GM12801 (cell line): ENCODE data around the gene CALD1.

Experiments
- TF ChIP-seq, protein P1 (sequence below): IDR thresholded peaks from one replicate; pipeline ENCODE4 v1.5.1; 2011; ENCODE audit warnings: control low read depth; ENCODE audit not compliant: insufficient read length; ENCODE audit errors: extremely low read depth

The CALD1 gene

DNA sequence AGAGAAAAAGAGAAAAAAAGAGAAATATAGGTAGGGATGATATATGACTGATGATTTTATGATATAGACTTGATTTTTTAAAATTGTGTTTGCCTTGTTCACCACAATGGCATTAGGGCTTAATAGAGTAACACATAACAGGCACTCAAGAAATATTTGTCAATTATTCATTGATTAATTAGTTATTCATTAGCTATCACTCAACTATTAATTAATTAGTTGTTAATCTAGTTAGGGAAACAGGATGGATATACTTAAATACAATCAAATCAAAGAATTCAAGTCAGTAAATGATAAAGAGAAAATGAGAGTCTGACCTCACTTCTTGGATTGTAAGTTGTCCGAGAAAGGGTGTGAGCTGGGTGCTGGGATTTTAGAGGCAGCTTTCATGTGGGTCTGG, 15.1 kb upstream of the CALD1 start:
- TF ChIP-seq, protein P1, sequence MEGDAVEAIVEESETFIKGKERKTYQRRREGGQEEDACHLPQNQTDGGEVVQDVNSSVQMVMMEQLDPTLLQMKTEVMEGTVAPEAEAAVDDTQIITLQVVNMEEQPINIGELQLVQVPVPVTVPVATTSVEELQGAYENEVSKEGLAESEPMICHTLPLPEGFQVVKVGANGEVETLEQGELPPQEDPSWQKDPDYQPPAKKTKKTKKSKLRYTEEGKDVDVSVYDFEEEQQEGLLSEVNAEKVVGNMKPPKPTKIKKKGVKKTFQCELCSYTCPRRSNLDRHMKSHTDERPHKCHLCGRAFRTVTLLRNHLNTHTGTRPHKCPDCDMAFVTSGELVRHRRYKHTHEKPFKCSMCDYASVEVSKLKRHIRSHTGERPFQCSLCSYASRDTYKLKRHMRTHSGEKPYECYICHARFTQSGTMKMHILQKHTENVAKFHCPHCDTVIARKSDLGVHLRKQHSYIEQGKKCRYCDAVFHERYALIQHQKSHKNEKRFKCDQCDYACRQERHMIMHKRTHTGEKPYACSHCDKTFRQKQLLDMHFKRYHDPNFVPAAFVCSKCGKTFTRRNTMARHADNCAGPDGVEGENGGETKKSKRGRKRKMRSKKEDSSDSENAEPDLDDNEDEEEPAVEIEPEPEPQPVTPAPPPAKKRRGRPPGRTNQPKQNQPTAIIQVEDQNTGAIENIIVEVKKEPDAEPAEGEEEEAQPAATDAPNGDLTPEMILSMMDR, result no peak

DNA sequence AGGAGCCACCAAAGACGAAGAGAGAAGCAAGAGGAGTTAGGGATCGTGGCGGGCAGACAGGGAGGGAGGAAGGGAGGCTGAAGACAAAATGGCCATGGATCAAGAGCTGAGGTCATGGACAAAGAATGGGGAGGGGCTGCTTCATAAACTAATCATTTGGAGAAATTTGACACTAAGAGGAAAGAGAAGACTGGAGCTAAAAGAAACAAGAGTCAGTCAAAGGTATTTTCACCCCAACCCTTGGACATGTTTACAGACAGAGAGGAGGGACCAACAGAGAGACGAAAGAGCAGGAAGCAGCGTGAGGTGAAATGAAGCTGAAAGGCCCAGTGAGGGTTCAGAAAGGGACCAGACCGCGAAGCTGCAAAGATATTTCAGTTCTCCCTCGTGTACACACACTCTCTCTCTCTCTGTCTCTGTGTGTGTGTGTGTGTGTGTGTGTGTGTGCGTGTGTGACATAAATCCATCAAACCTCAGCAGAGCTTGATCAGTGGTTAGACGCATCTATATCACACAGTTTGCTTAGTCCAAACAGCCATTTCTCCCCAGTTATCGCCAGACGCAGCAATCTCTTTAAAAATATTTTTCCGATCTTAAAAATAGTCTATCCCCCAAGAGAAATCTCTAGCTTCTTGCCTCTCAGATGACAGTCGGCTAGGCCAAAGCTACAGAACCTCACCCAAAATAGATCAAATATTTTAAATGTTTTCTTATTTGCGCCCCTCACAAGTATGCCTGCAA, 12.5 kb upstream of the CALD1 start:
- TF ChIP-seq, protein P1, result no peak

DNA sequence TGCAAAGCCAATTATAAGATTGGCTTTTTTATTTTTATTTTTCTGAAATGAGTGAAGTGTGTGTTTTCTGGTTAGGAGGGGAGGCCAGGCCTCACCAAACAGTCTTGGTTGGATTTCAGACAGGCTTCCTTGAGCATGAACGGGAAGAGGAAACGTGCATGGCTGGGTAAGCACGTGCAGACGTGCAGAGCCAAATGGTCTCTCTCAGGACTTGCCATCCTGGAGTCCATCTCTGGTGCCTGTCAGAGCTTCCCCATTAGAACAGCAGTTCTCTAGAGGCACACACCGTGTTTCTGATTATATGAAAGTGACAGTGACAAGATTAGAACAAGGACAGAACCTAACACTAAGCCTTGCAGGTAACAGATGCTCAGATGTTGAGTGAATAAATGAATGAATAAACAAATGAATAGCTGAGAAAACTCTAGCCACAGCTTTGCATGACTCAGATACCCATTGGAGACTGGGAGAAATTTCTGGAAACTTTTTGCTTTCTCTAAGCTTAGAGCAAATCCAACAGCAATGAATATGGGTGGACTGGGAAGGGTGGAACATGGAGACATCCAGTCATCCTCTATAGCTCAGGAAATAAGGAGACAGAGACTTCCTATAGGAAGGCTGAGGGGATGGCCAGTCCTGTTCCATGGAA, 11.8 kb upstream of the CALD1 start:
- TF ChIP-seq, protein P1, result no peak

DNA sequence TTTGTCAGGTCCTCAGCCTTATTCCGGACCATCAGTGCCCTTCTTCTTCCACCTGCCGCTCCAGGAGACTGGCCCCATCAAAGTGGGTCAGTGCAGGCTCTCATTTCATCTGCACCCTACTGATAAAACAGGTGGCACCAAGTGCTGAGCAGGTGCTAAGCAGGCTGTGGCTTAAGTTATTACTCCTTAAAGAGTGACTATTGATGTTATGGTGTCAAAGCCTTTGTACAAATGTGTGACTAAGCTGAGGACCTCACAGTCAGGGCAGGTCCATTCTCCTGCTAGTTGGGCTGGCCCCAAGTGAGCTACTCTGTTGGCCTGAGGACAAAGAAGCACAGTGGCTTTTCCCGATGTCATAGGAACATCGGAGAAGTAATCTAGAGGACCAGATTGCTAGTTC, 11.2 kb upstream of the CALD1 start:
- TF ChIP-seq, protein P1, result no peak

DNA sequence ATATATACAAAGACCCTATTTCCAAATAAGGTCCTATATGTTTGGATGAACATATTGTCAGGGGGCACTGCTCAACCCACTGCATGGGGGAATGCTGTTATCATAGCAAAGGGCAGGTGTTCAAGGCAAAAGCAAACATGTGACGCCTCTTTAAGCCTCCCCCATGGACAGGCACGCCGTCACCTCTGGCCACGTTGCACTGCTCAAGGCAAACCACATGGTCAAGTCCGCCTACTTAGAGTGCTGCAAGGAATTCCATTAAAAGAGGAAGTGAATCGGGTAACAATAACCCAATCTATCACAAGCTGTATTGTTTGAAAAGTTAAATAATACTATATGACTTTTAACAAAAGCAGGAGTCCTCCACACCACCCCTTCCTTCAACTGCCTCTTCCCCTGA, 8.8 kb upstream of the CALD1 start:
- TF ChIP-seq, protein P1, result no peak

DNA sequence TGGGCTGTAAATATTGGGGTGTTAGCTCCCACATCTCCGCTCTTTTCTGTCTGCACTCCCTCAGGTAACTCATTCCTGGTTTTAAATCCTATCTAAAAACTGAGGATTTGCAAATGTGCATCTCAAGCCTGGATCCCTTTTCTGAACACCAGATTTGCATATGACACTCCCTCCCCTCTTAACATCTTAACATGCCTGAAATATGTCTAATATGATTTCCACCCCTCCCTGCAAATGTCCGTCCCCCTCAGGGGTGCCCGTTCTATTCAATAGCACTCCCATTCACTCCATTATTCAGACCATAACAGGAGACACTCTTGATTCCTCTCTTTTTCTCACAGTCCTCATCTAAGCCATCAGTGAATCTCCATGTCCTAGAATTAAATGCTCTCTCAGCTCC, 8.3 kb upstream of the CALD1 start:
- TF ChIP-seq, protein P1, result no peak

DNA sequence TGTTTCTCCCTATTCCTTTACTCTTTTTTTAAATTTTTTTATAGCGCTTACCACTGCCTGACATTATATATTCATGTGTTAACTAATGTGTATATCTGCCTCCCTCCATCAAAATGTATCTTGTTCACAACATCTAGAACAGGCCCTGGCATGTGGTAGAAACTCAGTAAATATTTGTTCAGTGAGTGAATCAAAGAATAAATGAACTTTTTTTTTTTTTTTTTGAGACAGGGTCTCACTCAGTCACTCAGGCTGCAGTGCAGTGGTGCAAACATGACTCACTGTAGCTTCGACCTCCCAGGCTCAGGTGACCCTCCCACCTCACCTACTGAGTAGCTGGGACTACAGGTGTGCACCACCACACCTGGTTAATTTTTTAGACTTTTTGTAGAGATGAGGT, 7.5 kb upstream of the CALD1 start:
- TF ChIP-seq, protein P1, result no peak
